DMS 273 (cell line): ENCODE measurements around the gene ZIC5.

Source experiments
- DNase-seq: peaks from one replicate; lab custom pipeline; 2025; ENCODE audit not compliant: unreplicated experiment; lab: John Stamatoyannopoulos, UW

Gene ZIC5

DNA sequence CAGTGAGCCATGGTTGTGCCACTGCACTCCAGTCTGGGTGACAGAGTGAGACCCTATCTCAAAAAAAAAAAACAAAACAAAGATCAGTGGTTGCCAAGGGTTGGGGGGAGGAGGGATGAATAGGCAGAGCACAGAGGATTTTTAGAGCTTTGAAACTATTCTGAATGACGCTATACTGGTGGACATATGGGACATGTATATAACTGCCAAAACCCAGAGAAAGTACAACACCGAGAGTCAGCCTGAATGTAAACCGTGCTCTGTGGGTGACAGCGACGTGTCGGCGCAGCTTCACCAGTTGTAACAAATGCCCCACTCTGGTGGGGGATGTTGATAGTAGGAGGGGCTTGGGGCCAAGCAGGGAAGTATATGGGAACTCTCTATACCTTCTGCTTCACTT, 32.9 kb downstream of the ZIC5 start:
- DNase-seq = no peak

DNA sequence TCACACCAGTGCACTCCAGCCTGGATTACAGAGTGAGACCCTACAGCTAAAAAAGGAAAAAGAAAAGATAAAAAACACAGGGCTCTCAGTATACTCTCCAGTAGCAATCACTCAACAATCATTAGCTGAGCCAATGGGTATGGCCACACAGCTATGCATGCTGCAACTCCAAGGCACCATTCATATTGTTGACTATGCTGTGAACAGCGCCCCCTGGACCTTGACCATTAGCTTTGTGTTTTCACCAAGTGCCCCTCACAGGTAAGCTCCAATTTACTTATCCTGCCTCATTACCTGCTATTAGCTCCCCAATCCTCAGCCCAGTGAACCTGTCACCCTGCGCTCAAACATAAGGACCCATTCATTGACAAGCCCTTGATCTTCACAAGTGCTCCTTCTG, 35.8 kb downstream of the ZIC5 start:
- no peak for DNase-seq

DNA sequence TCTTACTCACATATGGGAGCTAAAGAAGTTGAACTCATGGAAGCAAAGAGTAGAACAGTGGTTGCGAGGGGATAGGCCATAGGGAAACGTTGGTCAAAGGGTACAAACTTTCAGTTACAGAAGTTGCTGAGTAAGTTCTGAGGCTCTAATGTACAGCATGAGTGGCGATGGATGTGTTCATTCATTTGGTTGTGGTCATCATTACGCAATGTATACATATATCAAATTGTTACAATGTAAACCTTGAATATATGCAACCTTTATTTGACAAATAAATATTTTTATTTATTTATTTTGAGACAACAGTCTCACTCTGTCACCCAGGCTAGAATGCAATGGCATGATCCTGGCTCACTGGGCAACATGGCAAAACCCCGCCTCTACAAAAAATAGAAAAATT, 38.7 kb downstream of the ZIC5 start:
- no peak for DNase-seq

DNA sequence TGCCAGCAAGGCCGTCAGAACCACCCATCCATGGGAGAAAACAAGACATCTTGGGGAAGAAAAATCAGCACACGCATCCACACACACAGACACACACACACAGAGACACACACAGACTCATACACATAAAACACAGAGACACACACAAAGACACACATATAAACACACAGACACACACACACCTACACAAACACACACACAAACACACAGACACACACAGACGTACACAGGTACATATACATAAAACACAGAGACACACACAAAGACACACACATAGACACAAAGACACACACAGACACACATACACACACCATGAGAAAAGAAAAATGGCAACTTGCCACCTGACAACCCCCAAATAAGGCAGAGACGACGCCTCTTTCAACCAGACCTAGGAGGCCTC, 40.6 kb downstream of the ZIC5 start:
- no peak for DNase-seq

DNA sequence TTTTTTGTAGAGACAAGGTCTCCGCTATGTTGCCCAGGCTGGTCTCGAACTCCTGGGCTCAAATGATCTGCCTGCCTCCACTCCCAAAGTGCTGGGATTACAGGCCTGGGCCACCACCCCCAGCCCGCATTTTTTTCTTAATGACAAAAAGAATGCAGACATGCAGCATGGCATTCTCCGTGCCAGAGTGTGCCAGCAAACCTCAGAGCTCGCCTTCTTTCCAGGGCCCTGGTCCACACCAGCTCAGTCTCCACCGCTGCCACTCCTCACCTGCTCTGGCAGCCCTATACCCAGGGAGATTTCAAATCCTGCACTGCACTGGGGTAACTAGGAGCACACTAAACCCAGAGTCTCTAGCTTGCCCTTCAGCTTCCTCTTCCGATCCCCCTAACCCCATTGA, 41.7 kb downstream of the ZIC5 start:
- no peak for DNase-seq

DNA sequence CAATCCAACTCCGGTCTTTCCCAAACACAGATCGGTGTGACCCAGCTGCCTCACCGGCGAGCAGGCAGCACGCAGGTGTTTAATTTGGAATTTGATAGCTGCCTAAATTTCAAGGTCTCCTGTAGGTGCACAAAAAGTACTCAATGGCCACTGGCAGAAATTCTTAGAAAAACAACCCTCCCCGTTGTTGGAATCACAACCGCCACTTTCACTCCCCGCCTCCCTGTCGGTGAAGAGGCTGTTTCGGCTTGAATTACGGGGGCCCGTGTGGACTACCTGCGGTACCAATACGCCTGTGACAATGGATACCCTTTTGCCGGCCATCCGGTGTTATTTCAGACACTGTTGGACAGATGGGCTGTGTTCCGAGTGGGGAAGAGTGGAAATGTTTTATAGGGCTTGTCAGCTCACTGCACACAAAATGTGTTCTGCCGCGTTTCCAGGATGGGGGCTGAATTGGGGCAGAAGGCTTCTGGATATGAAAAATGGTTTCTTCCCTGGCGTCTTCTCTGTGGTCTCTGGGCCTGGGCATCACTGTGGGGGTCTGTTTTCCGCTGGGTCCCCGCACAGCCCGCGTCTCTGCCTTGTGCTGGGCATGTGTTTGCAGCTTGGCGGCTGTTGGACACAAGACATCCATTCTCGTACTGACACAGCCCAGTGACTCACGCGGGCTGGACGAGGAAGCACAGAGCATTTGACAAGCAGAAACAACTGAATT, 45.4 kb downstream of the ZIC5 start:
- peak; percentile 54 for DNase-seq

DNA sequence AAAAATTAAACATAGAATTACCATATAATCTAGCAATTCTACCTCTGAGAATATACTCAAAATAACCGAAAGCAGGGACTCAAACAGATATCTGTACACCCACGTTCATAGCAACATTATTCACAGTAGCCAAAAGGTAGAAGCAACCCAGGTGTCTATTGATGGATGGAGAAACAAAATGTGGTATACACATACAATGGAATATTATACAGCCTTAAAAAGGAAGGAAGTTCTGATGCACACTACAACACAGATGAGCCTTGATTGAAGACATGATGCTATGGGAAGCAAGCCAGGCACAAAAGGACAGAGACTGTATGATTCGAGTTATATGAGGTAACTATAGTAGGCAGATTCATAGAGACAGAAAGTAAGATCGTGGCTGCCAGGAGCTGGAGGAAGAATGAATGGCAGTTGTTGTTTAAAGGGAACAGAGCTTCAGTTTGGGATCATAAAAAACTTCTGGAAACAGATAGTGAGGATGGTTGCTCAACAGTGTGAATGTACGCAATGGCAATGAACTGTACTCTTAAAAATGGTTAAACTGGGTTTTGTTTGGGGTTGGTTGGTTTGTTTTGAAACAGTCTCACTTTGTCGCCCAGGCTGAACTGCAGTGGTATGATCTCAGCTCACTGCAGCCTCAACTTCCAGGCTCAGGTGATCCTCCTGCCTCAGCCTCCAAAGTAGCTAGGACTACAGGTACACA, 47.5 kb downstream of the ZIC5 start:
- no peak for DNase-seq

DNA sequence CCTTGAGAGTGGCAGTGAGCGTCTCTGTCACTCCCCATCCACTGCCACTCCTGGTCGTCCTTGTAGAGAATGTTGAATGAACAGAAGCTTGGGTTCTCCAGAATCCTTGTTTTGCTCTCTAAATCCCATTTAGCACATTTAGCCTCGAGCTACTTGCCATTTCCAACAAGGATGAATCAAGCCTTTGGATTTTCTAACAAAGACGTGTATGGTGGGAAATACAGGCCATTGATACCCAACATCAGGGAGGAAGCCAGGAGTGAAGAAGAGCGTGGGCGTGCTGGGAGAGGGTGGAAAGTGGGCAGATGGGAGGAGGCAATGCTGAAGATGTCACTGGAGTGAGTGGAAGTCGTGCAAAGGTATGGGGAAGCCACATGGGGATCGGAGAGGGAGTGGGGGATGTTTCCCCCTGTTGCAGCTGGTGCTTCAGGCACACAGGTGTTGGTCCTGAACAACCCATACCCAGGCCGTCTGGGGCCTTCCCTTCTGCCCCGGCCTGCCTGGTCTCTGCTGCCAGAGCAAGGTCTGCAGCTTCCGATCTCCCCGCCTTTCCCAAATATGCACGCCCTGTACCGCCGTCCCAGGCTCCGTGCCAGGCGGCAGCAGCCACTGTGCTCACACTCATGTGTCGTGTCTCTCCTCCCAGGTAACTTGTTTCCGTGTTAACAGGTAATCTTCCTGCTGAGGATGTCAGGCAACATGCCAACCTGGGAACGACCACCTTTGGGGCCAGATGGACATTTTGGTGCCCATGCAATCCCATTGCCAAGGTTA, 48.7 kb downstream of the ZIC5 start:
- DNase-seq = peak; percentile 46

DNA sequence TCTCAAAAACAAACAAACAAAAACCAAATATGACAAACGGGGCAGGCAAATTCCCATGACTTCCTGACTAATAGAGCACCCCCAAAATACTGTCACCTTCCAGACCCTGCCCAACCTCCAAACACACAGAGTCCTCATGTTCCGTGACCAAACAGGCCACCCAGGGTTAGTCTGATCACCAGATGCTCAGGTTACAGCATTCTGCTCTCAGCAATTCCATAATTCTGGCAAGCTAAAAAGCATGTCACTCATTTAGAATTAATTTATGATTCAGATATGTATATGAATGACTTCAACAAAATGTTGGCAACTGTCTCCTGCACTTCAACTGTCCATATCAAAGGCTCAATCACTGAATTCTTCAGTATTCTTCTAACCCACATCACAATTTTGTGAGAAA, 52.4 kb downstream of the ZIC5 start:
- DNase-seq = no peak

DNA sequence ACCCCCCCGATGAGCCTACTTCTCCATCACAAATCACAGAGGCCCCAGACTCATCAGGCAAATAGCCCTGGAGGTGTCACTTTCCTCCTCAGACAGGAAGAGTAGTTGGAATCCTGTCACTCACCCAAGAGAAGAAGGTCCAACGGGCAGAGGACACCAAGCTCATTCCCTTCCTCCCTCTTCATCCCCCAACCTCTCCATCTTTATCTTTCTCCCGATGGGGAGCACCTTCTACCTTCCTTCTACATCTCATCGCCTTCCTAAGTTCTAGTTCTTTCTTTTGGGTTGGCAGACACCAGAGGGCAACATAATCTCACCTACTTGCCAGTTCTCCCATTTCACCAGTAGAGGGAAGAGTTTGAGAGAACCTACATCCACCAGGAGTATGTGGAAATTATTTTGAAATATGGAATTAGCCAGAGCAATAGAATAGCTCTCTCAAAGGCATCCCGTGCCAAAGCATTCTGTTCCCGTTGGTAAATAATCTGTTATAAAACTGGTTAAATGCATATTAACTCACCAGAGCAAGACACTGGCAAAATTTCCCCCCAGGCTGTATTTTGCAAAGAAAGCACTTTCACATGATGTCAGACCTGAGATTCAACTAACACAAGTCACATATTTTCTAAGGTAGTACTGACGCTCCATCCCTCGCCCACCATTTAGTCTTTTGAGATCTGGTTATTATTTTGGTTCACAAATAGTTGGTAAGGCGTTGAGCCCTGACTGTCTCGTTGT, 55.0 kb downstream of the ZIC5 start:
- peak; percentile 75 for DNase-seq

DNA sequence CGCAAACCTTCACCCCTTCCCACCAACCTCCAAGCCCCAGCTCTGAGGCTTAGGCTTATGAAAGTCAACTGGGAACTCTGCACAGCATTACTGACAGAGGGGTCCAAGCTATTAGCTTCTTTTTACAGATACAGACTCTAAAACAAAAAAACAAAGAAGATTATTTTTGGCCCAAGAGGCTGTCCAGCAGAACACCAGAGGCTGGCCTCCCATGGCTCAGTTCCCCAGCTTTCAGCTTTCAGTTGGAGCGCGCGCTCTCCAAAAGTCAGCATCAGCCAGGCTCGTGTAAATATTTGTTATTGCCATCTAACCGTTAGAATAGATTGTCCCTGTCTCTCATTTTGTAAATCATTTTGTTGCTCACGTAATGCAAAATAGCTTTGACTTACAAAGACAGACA, 58.4 kb downstream of the ZIC5 start:
- DNase-seq = no peak
